GM21786 (cell line): ENCODE measurements around the gene IER3.

Source experiments
- ATAC-seq: cut with Tn5 transposase; IDR thresholded peaks from one replicate; pipeline ENCODE4 v1.9.1; 2021; ENCODE audit not compliant: unreplicated experiment

IER3 gene, protein sequence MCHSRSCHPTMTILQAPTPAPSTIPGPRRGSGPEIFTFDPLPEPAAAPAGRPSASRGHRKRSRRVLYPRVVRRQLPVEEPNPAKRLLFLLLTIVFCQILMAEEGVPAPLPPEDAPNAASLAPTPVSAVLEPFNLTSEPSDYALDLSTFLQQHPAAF

GRCh38 chr6:30744054-30744805 lies at the start of gene IER3:
IER3 (minus strand) TSS chr6:30744547; CDS start chr6:30744518, 29 bp downstream.
- no peak for ATAC-seq

GRCh38 chr6:30793521-30794194 lies 49.3 kb upstream of the IER3 start:
- ATAC-seq: no peak

GRCh38 chr6:30792786-30793185 lies 48.4 kb upstream of the IER3 start:
- ATAC-seq: no peak

GRCh38 chr6:30790724-30791383 lies 46.5 kb upstream of the IER3 start:
- ATAC-seq: no peak

DNA sequence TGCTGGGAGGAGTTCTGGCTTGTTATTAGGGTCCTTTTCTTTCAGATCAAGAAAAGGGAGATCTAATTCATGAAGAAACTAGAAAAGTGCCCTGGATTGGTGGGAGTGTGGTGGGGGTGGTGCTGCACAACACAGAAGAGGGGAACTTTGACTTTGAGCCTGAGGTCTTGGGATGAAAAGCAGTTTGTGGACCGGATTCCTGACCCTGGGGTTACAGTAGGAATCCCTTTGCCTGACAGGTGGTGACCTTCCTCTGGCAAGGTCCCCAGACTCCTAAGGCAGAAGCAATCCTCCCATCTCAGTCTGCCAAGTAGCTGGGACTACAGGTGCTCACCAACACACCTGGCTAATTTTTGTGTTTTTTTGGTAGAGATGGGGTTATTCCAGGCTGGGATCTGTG lies 45.3 kb upstream of the IER3 start:
- no peak for ATAC-seq

- ATAC-seq: no peak
These were observed 43.6 kb upstream of the IER3 start for GRCh38 chr6:30787954-30788353.

GRCh38 chr6:30782425-30783014 lies 38.2 kb upstream of the IER3 start:
- ATAC-seq: no peak

GRCh38 chr6:30781743-30782424 lies 37.5 kb upstream of the IER3 start:
- ATAC-seq: peak; percentile 43

GRCh38 chr6:30781395-30781742 lies 37.0 kb upstream of the IER3 start:
- no peak for ATAC-seq

- no peak for ATAC-seq
These were observed 36.2 kb upstream of the IER3 start for GRCh38 chr6:30780642-30780920.

DNA sequence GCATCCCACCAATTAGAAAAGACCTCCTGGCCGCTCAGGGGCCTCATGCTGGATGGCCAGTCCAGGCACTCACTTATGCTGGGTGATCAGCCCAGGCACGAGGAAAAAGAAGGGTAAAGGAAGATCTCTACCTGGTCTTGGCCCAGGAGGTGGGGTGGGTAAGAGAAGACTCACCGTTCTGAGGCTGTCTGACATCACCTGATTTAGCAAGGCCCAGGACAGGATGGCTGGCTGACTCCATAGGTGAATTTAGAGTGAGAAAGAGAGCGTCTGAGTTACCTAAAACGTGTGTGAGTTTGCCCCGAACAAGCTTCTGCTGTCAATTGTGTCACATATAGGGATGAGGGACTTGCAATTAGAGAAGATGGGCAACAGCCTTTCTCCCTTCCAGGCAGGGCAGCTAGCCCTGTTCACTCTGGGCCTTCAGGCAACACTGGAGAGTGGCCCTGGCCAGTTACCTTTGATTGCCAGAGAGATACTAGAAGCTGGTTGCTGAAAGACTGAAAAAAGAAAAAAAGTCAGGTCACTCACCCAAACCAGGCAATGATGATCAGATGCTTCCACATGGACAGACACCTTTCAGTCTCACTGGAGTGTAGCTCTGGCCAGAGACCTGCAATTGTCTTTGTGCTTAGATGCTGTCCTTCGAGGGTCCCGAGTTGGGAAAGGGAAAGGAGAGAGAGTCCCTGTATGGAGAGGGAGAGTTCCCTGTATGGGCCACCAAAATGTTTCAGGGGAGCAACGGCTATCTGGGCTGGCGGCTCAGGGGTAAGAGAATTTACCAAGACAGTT lies 35.7 kb upstream of the IER3 start:
- no peak for ATAC-seq

DNA sequence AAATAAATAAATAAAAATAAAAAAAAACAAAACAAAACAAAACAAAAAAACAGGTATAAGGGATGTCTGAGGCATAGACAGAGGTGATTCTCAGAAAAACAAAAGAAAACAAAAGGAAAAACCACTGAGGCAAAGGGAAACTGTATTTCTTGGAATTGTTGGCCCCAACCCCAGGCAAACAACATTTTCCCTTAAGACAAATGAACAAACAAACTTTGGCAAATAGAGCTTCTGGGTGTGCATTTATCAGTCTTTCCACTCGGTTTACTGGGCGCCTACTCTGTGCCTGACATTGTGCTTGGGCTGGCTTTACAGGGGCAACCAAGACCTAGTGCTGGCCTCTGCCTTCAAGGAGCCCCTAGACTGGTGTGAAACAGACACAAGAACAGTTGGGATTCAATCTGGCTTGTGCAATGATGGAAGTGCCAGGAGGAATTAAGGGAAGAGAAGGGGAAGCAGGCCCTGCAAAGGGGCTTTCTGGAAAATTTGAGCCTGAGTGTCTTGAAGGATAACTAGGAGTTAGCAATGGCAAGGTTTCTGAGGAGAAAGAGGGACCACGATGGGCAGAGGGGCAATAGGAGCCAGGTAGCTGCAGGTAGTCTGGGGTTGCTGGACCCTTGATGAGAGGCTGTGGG lies 33.8 kb upstream of the IER3 start:
- no peak for ATAC-seq

- no peak for ATAC-seq
These were observed 32.8 kb upstream of the IER3 start for GRCh38 chr6:30777155-30777485.

DNA sequence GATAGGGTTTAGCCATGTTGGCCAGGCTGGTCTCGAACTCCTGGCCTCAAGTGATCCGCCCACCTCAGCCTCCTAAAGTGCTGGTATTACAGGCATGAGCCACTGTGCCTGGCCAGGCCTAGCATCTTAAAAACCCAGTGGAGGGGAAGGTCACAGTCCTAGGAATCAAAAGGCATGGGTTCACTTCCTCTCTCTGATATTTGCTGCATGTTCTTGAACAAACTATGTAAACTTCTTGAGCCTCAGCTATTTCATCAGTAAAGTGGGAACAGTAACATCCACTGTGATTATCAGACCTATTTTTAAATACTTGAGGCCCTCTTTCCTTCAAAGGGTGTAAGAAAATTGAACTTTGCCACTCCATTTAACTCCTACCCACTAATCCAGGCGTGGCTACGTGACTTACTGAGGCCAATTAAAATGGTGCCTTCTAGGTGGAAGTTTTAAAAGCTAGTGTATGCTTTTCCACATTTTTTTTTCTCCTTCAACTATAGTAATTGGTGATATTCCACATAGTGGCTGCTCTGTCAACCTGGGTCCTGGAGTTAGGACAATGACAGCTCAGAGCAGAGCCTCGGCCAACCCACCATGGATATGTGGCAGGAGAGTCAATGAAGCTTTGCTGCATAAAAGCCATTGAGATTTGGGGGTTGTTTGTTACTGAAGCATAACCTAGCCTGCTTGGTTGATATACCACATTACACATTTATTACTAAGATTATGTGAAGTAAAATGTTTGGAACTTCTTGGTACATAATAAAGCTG lies 32.2 kb upstream of the IER3 start:
- no peak for ATAC-seq

- no peak for ATAC-seq
These were observed 30.8 kb upstream of the IER3 start for GRCh38 chr6:30775104-30775503.

- ATAC-seq: no peak
These were observed 30.4 kb upstream of the IER3 start for GRCh38 chr6:30774701-30775100.

- no peak for ATAC-seq
These were observed 26.2 kb upstream of the IER3 start for GRCh38 chr6:30770592-30770991.

DNA sequence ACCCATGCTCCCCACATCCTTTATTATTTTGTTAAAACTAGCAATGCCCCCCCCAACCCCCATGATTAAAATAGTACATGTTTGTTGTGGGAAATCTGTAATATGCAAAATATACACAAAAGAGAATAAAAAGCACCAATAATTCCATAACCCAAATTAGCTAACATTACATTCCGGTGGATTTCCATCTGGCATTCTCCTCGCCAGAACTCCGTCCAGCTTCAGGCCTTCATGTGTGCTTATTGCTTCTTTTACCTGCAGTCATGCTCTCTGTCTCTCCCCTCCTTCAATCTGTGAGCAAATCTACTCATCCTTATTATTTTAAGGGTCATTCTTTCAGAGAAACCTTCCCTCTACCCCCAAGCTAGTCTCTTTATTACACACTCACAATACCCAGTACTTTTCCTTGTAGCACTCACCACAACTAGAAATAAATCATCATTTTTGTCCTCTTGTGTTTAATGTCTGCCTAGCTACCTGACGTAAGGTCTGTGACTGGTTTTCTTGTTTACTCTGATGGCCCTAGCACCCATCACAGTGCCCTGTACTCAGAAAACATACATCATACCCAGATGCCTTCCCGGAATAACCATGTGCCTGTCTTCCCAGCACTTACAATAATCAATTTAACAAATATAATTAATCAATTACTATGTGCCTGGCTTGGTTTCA lies 25.6 kb upstream of the IER3 start:
- no peak for ATAC-seq
